ENCODE data around the gene PSMA5.

DNA sequence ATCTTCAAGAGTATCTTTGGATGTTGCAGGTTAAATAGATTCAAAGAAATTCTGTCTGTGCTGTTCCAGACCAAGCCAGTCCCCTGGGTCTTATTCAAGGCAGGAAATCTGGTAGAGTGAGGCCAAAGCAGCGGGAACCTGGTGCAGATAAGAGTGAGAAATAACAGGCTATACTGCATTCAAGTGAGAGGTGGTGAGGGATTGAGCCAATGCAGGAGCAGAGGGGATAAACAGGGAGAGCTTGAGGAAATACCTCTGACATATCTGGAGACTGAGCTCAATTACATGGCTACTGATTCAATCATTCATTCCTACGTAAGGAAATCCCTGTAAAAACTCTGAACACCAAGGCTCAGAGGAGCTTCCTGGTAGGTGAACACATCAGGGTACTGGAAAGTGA lies 17.2 kb upstream of the PSMA5 start:
- TF ChIP-seq TCF7L2 (IDR thresholded peaks at IDR 0.05; ENCODE audit: borderline replicate concordance, low read depth, low read length) (no peak), ZNF354C (tag by site-specific recombination; IDR thresholded peaks at IDR 0.05; ENCODE audit: borderline replicate concordance, low read depth) (no peak), ZNF280D (tag by site-specific recombination; IDR thresholded peaks at IDR 0.05) (no peak), CTCF (tag by site-specific recombination; IDR thresholded peaks at IDR 0.05) (no peak), ZNF174 (tag by site-specific recombination; IDR thresholded peaks at IDR 0.05) (no peak), YY1 (tag by site-specific recombination; IDR thresholded peaks at IDR 0.05) (no peak), ZBTB21 (tag by site-specific recombination; IDR thresholded peaks at IDR 0.05) (no peak)

All from HEK293 (cell line).